HG02588 (cell line): Measurements from ENCODE around the gene ARHGAP24.

Source experiments
- ATAC-seq: cut with Tn5 transposase; IDR thresholded peaks from one replicate; pipeline ENCODE4 v1.9.1; 2021; ENCODE audit warnings: mild to moderate bottlenecking, moderate library complexity; ENCODE audit not compliant: unreplicated experiment

Gene ARHGAP24

GRCh38 chr4:85684676-85685075 is 209.7 kb downstream of the ARHGAP24 start:
- ATAC-seq, result no peak

GRCh38 chr4:85686398-85686797 is 211.4 kb downstream of the ARHGAP24 start:
- ATAC-seq, result no peak

GRCh38 chr4:85688055-85688740 is 213.2 kb downstream of the ARHGAP24 start:
- ATAC-seq, result no peak

GRCh38 chr4:85696661-85697060 is 221.7 kb downstream of the ARHGAP24 start:
- no peak for ATAC-seq

GRCh38 chr4:85697854-85698253 is 222.9 kb downstream of the ARHGAP24 start:
- no peak for ATAC-seq

GRCh38 chr4:85700362-85700761 is 225.4 kb downstream of the ARHGAP24 start:
- ATAC-seq, result no peak

GRCh38 chr4:85701861-85702321 is 226.9 kb downstream of the ARHGAP24 start:
- peak; percentile 98 for ATAC-seq

- ATAC-seq, result no peak
These were observed 228.1 kb downstream of the ARHGAP24 start for GRCh38 chr4:85703096-85703495.

- ATAC-seq, result peak; percentile 84
These were observed 232.7 kb downstream of the ARHGAP24 start for GRCh38 chr4:85707611-85708010.

GRCh38 chr4:85708468-85708867 is 233.5 kb downstream of the ARHGAP24 start:
- no peak for ATAC-seq

- ATAC-seq, result no peak
These were observed 238.1 kb downstream of the ARHGAP24 start for GRCh38 chr4:85713005-85713404.

- ATAC-seq, result no peak
These were observed 241.2 kb downstream of the ARHGAP24 start for GRCh38 chr4:85715991-85716737.

GRCh38 chr4:85717351-85717750 is 242.4 kb downstream of the ARHGAP24 start:
- no peak for ATAC-seq

- no peak for ATAC-seq
These were observed 242.9 kb downstream of the ARHGAP24 start for GRCh38 chr4:85717847-85718246.

- ATAC-seq, result no peak
These were observed 245.8 kb downstream of the ARHGAP24 start for GRCh38 chr4:85720735-85721134.

- no peak for ATAC-seq
These were observed 247.5 kb downstream of the ARHGAP24 start for GRCh38 chr4:85722401-85722800.

- no peak for ATAC-seq
These were observed 247.9 kb downstream of the ARHGAP24 start for GRCh38 chr4:85722807-85723206.

GRCh38 chr4:85724791-85725563 is 250.0 kb downstream of the ARHGAP24 start:
- peak; percentile 41 for ATAC-seq

GRCh38 chr4:85725721-85726170 is 250.8 kb downstream of the ARHGAP24 start:
- peak; percentile 87 for ATAC-seq

GRCh38 chr4:85726555-85726954 is 251.6 kb downstream of the ARHGAP24 start:
- ATAC-seq, result no peak

GRCh38 chr4:85728464-85728863 is 253.5 kb downstream of the ARHGAP24 start:
- ATAC-seq, result no peak
